ENCODE measurements around the gene TAS2R14. TPM values are rescaled to one million over a fixed set of nuclear protein-coding genes. Genes with fewer than 3 reads are reported as not detected.

Gene TAS2R14
- total RNA-seq, 1 donor from 2014 or later = 1.2 TPM

DNA sequence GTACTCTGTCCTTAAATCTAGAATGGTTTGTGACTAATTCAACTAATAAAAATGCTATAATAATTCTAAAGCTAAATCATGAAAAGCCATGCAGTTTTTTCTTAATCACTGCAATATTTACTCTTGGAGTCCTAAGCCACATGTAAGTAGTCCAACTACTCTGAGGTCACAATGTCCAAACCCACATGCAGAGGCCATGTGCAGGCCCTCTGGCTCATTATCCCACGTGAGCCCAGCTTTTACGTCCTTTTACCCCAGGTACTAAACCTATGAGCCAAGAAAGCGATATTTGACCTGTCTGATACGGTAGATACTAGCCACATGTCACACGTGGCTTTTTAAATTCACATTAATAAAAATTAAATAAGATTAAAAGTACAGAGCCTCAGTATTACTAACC lies 42.2 kb downstream of the TAS2R14 start:
- ATAC-seq = no peak
- peaks cover under 1% of the 10 kb centered on the region for H3K9me3 ChIP-seq
- H3K4me3 ChIP-seq = no peak overlapping the region
- H3K36me3 ChIP-seq = no peaks in the 10 kb centered on the region
- no peak for DNase-seq
- H3K27ac ChIP-seq = no peak overlapping the region
- intact Hi-C loops (cut with DNase I) = no loop called here
- no peak for TF ChIP-seq CTCF (IDR thresholded peaks at IDR 0.05)
- H3K4me1 ChIP-seq = no peaks in the 10 kb centered on the region
- H3K27me3 ChIP-seq (ENCODE audit: low read depth) = no peaks in the 10 kb centered on the region

GRCh38 chr12:10891937-10892336 lies 47.1 kb downstream of the TAS2R14 start:
- Histone ChIP-seq H3K4me1 (no peaks in the 10 kb centered on the region), H3K27me3 (ENCODE audit: low read depth) (no peaks in the 10 kb centered on the region), H3K27ac (no peak overlapping the region), H3K9me3 (no peaks in the 10 kb centered on the region), H3K4me3 (no peak overlapping the region), H3K36me3 (no peaks in the 10 kb centered on the region)
- intact Hi-C loops (cut with DNase I) = no loop called here
- no peak for TF ChIP-seq CTCF (IDR thresholded peaks at IDR 0.05)
- no peak for ATAC-seq
- DNase-seq = no peak

DNA sequence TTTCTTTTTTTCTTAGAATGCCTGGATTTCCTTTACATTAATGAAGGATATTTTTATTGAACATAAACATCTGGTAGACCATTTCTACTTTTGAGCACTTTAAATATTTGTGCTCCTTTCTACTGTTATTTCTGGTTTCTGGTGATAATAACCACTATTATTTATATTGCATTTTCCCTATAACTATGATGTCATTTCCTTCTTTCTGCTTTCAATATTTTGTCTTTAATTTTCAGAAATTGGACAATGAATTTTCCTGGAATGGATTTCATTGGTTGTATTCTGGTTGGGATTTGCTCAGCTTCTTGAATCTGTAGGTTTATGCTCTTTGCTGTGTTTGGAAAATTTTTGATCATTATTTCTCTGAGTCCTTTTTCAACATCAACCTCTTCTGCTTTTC lies 49.8 kb downstream of the TAS2R14 start:
- no peak for ATAC-seq
- H3K27ac ChIP-seq = no peak overlapping the region
- no peaks in the 10 kb centered on the region for H3K27me3 ChIP-seq (ENCODE audit: low read depth)
- TF ChIP-seq CTCF (IDR thresholded peaks at IDR 0.05) = no peak
- no peak overlapping the region for H3K4me3 ChIP-seq
- no peak for DNase-seq
- H3K36me3 ChIP-seq = no peaks in the 10 kb centered on the region
- H3K4me1 ChIP-seq = no peaks in the 10 kb centered on the region
- intact Hi-C loops (cut with DNase I) = no loop called here
- no peaks in the 10 kb centered on the region for H3K9me3 ChIP-seq

Other genes starting within 250 kb of the TAS2R14 start
- 278 TPM for gene YBX3, start 215.9 kb downstream of the TAS2R14 start, total RNA-seq
- gene TAS2R7, start 136.6 kb downstream of the TAS2R14 start, total RNA-seq = not detected
- not detected for gene TAS2R8, start 132.0 kb downstream of the TAS2R14 start, total RNA-seq
- not detected for gene TAS2R9, start 129.1 kb downstream of the TAS2R14 start, total RNA-seq
- 0.35 TPM for gene TAS2R10, start 112.9 kb downstream of the TAS2R14 start, total RNA-seq
- gene PRR4, start 89.8 kb downstream of the TAS2R14 start, total RNA-seq = 1.7 TPM
- 13.9 TPM for gene PRH1, start 55.0 kb downstream of the TAS2R14 start, total RNA-seq
- 0.92 TPM for gene TAS2R13, start 29.7 kb downstream of the TAS2R14 start, total RNA-seq
- not detected for gene PRH2, start 10.0 kb downstream of the TAS2R14 start, total RNA-seq
- 0.50 TPM for gene TAS2R50, start 47.6 kb upstream of the TAS2R14 start, total RNA-seq
- 1.3 TPM for gene TAS2R20, start 59.0 kb upstream of the TAS2R14 start, total RNA-seq
- gene TAS2R19, start 83.4 kb upstream of the TAS2R14 start, total RNA-seq = 2.8 TPM
- 1.9 TPM for gene TAS2R31, start 92.1 kb upstream of the TAS2R14 start, total RNA-seq
- 1.7 TPM for gene TAS2R46, start 123.0 kb upstream of the TAS2R14 start, total RNA-seq
- gene TAS2R43, start 153.1 kb upstream of the TAS2R14 start, total RNA-seq = not detected
- gene TAS2R30, start 195.4 kb upstream of the TAS2R14 start, total RNA-seq = 3.9 TPM
- 8.4 TPM for gene SMIM10L1, start 231.9 kb upstream of the TAS2R14 start, total RNA-seq
- gene TAS2R42, start 247.7 kb upstream of the TAS2R14 start, total RNA-seq = not detected